Measurements from ENCODE around the gene MYADML2. TPM values are rescaled to one million over a fixed set of nuclear protein-coding genes. Genes with fewer than 3 reads are reported as not detected.
"Not testable (repeated sequence)": the region's sequence is repeated elsewhere in the genome, so short reads cannot be mapped to it uniquely, and the experiment has no call there.

MYADML2 gene
- total RNA-seq, 1 donor from 2014 or later, result not detected

DNA sequence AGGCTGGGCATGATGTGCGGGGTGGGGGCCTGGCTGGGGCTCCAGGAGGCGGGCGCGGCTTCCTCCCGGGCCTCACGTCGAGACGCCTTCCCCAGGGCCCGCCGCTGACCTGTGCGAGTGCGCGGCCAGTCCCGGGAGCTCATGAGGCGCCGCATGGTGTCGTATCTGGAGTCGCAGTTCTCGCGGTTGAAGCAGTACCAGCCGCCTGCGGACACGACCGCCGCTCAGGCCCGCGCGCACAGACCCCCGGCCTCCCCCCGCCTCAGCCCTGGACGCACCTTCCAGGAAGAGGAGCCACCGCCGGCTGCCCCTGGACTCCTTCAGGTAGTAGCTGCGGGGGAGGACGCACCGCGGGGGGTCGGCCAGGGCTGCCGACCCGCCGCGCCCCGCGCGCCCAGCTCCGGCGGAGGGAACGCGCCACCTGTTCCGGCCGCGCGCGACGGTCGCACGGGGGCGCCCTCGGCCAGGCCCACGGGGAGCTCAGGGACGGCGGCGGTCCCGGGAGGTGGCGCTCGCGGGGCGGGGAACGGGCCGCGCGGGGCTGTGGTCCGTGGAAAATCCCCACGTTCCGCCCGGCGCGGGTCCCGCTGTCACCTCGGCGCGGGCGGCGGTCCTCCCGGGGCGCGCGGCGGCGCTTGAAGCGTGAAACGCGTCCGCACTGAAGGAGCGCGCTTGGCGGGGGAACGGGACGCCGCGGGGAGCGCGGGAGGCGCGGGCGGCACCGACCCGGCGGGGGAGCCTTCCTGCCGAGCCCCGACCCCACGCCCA lies 12.5 kb upstream of the MYADML2 start:
- peak; percentile 54 to 76 for DNase-seq (ENCODE audit: low read depth in 2 of 2)

DNA sequence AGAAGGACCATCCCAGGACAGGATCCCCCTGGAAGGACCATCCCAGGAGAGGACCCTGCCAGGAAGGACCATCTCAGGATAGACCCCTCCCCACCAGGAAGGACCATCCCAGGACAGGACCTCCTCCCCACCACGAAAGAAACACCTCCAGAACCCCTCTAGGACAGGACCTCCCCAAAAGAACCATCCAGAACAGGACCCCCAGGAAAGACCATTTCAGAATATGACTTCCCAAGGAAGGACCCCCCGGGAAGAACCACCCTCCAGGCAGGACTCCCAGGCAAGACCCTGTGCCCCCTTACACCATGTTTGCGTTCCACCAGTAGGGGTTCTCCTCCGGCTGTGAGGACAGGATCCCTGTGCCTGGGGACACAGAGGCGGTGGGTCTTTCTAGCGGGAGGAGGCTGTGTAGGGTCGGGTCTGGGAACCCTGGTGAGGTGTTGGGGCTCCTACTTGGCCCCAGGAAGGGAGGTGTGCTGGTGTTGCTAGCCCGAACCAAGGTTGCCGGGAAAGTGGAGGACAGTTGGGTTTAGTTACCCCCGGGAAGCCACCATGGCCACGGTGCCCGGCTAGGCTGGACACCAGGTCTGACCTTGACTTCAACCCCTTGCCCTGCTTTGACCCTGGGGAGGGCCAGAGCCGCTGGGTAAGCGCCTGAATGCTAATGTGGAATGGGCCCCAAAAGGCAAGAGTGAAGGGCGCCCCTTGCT lies 11.8 kb upstream of the MYADML2 start:
- DNase-seq (ENCODE audit: low read depth in 2 of 2), result no peak

DNA sequence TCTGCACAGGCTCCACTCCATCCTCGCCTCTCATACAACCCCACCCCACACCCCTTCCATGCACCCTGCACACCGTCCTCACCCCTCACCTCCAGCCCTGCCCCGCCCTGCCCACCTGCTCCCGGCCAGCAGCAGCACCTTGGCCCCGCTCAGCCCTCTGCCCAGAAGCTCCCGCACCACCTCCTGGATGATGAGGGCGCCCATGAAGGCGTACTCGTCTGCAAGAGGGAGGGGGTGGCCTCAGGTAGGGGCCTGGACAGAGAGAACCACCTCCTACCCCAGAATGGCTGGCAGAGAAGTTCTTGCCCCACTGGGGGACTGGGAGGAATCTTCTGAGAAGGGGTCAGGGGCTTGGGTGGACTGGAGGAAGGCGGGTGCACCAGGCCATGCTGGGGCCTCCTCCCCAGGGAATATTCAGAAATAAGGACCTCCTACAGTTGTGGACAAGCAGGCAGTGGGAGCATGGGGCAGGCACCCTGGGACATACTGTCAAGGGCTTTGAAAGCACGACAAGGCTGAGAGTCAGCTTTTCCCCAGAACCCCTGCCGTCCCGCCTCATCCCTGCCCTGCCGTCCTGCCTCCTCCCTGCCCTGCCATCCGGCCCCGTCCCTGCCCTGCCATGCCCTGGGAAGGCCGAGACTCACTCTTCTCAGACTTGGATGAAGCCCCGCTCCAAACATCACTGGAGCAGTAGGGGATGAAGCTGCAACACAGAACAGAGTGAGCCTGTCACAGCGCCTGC lies 10.8 kb upstream of the MYADML2 start:
- DNase-seq (ENCODE audit: low read depth in 2 of 2), result no peak

DNA sequence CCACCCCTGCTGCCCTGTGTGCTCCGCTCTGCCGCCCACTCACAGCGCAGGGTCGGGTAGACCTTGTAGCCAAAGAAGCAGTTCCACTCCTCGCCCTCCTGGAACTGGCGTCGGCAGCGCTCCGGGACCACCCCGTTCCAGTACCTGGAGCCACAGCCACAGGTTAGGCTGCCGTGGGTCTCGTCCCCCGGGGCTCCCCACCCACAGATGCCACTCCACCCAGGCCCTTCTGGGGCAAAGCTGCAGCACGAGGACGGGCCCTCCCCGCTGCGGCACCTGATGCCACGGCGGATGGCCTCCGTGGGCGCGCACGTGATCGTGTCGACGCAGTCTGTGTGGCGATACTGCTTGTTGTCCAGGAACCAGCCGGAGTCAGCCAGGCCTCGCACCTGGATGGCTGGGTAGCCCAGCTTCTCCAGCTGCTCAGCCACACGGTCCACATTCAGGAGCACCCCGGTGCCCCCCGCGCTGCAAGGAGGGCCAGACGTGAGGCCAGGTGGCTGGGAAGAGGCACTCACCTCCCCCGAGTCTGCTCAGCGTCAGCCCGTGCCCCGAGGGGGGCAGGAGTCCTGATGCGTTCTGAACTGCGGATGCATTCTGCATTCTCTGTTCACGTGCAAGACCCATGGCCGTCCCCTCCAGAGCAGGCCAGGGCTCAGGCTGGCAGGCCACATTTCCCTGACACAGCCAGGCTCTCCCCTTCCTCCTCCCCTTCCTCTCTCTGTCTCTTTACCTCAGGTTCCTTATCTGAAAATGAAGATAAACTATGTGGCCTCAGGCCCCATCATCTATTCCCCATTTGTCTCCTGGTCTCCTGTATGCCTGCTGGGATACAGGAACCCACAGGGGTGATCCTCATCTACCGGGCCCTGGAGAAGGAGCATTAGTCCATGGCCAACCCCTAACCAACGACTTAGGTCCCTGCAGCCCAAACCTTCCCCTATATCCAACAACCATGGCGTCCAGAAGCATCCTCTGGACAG lies 9.9 kb upstream of the MYADML2 start:
- DNase-seq (ENCODE audit: low read depth in 2 of 2), result no peak

DNA sequence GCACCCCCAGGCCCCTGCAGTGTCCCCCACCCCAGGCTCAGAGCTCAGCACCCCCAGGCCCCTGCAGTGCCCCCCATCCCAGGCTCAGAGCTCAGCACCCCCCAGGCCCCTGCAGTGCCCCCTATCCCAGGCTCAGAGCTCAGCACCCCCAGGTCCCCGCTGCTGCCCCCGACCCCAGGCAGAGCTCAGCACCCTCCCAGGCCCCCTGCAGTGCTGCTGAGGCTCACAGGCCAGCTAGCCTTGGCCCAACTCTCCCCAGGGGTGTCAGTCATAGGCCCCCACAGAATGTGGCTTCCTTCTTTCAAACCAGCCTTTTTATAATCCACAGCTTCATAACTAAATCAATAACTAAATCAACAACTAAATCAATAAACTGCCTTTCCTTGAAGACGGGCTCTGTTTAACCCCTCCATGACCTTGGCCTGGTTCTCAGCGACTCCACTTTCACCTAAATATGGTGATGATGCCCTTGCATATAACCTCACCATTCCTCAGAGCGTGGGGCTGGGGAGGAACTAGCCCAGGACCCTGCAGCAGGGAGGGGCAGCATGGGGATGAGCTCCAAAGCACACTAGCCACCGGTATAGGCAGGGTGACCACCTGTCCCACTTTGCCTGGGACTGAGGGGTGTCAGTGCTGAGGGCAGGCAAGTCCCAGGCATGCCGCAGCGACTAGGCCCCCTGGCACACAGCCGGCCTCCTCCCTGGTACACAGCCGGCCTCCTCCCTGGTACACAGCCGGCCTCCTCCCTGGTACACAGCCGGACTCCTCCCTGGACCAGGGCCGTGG lies 8.9 kb upstream of the MYADML2 start:
- DNase-seq (ENCODE audit: low read depth in 2 of 2), result no peak

DNA sequence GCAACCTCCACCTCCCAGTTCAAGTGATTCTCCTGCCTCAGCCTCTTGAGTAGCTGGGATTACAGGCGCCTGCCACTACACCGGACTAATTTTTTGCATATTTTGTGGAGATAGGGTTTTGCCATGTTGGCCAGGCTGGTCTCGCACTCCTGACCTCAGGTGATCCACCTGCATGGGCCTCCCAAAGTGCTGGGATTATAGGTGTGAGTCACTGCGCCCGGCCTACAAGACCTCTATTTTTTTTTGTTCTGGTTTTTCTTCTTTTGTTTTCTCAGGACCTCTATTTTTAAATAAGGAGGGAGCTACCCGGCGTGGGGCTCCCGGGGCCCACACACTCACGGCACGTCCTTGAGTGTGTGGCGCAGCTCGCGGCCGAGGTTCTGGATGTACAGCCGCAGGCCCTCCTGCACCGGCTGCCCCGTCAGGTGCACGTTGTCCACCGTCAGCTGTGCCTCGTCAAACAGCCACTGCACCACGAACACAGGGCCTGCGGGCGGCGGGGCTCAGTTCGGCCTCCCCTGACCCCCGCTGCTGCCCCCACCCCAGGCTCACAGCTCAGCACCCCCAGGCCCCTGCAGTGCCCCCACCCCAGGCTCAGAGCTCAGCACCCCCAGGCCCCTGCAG lies 8.1 kb upstream of the MYADML2 start:
- no peak for DNase-seq (ENCODE audit: low read depth in 2 of 2)

DNA sequence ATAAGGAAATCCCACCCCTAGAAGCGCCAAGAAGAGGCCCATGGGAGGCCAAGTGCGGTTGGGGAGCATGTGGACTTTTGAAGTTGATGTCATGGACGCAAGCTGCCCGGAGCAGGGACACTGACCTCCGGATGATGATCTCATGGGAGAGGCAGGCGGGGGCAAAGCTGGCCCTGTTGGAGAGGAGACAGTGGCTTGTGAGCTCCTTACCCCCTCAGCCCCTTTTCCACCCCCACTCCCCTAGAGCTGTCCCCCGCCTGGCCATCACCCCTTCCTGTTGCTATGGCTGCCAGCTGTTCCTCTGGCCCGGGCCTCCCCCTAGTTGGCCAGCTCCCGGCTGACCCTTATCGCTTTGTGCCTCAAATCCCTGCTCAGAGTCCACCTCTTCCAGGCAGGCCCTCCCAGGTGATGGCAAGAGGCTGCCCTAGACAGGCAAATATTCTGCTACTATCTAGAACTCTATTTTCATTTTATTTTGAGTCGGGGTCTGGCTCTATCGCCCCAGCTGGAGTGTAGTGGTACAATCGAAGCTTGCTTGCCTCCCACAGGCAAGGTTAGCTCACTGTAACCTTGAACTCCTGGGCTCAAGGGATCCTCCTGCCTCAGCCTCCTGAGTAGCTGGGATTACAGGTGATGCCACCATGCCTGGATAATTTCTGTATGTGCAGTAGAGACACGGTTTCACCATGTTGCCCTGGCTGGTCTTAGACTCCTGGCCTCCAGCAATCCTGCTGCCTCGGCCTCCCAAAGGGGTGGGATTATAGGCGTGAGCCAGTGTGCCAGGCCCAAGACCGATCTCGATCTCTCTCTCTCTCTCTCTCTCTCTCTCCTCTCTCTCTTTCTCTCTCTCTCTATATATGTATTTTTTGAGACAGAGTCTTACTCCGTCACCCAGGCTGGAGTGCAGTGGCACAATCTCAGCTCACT lies 7.4 kb upstream of the MYADML2 start:
- DNase-seq (ENCODE audit: low read depth in 2 of 2), result no peak

DNA sequence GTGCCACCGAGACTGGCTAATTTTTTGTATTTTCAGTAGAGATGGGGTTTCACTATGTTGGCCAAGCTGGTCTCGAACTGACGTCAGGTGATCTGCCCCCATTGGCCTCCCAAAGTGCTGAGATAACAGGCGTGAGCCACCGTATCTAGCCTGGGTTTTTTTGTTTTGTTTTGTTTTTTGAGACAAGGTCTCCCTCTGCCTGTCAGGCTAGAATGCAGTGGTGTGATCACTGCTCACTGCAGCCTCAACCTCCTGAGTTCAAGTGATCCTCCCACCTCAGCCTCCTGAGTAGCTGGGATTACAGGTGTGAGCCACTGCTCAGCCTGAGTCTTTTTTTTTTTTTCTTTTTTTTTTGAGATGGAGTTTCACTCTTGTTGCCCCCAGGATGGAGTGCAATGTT lies 6.4 kb upstream of the MYADML2 start:
- not testable (repeated sequence) for DNase-seq (ENCODE audit: low read depth in 2 of 2)

DNA sequence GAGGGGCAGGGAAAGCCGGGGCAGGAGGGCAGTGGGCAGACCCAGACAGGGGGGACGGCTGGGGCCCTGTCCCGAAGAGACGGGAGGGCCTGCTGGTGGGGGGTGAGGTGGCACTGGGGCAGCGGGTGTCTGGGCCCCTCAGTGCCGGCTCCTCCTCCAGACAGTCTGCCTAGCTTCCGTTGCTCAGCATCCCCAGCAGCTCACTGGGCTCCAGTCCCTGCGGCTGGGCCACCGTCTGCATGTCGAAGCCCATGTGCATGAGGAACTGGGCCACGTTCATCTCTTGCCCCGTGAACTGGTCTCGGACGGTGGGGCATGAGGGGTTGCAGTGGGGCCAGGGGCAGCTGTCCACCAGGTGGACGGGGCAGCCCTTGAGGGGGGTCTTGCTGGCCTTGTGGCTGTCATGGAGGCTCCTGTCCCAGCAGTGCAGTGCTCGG lies 5.8 kb upstream of the MYADML2 start:
- DNase-seq (ENCODE audit: low read depth in 2 of 2), result no peak

DNA sequence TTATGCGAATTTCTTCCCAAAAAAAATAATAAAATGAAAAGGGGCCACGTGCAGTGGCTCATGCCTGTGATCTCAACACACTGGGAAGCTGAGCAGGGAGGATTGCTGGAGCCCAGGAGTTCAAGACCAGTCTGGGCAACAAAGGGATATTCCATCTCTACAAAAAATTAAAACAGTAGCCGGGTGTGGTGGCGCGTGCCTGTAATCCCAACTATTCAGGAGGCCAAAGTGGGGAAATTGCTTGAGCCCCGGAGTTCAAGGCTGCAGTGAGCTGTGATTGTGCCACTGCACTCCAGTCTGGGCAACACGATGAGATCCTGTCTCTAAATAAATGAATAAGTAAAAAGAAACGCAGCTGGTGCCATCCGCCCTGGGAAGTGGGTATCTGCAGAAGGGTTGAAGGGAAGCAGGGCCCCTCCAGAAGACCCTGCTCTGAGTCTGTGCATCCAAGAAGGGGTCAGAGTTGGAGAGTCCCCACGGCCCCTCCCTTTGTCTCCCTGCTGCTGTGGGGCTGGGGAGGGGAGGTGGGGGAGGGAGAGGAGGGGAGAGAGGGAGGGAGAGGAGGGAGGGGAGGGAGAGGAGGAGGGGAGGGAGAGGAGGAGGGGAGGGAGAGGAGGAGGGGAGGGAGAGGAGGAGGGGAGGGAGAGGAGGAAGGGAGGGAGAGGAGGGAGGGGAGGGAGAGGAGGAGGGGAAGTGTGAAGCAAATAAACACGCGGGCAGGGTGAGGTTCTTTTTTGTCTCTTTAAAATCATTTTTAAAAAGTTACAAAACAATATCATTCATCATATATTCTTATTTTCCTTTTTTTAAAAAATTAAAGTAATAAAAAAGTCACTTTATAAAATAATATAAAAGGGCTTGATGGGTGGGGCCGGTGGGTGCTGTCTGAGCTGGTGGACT lies 5.0 kb upstream of the MYADML2 start:
- no peak for DNase-seq (ENCODE audit: low read depth in 2 of 2)

DNA sequence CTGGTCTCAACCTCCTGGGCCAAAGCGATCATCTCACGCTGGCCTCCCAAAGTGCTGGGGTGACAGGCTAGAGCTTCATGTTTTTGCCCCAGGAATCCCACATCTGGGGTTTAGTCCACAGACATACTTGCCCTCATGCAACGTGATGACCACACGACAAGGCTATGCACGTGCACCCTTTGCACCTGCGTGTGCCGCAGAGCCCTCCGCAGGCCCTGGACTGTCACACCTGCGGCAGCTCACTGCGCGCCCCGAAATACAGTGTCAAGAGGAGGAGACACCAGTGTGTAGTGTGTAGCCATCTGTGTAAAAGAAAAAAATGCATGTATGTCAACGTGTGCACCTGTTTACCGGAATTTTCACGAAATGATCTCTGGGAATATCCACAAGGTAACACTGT lies 3.5 kb upstream of the MYADML2 start:
- no peak for DNase-seq (ENCODE audit: low read depth in 2 of 2)

DNA sequence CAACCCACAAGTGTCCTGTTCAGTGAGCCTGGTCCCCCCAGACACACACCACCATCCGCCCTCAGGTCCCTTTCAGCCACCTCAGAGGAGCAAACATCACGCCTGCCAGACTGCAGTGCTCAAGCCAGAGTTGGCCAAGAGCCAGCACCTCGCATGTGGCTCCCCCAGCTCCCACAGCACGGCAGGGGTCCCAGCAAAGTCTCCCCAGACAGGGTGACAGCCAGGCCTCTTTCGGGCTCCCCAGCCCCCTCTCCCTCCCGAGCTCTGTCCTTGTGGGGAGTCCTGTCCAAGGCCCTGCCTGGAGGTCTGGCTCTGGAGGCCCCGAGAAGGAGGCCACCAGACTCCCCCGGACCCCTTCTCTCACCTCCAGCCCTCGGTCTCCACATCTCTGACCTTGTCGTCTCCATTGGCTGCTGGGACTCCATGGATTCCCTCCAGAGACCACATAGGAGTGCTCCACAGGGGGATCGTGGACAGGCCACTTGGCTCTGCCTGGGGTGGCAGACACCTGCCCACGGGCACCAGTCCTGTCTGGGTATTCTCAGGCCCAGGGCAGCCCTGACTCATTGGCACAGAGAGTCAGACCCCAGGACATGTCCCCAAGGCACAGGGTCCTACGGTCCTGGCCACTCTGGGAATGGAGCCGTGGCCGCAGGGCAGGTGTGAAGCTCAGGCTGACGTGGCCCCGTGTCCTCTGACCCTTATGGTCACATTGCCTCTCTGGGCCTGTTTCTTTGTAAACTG lies 1.8 kb upstream of the MYADML2 start:
- no peak for DNase-seq (ENCODE audit: low read depth in 2 of 2)

DNA sequence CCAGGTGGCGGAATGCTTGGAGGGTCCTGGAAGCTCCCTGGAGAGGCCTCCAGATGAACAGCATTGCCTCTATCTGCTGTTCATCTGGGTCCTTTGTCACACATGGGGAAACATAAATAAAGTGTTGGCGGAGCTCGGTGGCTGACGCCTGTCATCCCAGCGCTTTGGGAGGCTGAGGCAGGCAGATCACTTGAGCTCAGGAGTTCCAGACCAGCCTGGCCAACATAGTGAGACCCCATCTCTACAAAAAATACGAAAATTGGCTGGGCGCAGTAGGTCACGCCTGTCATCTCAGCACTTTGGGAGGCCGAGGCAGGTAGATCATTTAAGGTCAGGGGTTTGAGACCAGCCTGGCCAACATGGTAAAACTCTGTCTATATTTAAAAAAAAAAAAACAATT lies 2.2 kb downstream of the MYADML2 start:
- DNase-seq (ENCODE audit: low read depth in 2 of 2), result no peak

DNA sequence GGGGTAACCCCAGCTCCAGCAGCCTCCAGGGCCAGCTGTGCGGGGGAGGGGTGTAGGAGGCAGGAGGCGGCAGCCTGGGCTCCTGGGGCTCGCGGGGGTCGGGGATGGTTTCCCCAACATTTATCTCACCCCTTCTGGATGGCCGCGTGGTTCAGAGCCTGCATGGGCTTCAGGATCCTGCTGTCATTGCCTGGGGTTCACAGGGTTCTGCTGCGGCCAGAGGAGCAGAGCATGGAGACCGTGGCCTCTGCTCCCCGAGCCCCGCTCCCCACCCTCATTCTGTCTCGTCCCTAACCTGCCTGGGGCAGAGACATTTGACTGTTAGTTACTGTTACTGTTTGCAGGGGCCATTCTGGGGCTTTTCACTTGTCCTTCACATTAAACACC lies 4.9 kb downstream of the MYADML2 start:
- no peak for DNase-seq (ENCODE audit: low read depth in 2 of 2)

DNA sequence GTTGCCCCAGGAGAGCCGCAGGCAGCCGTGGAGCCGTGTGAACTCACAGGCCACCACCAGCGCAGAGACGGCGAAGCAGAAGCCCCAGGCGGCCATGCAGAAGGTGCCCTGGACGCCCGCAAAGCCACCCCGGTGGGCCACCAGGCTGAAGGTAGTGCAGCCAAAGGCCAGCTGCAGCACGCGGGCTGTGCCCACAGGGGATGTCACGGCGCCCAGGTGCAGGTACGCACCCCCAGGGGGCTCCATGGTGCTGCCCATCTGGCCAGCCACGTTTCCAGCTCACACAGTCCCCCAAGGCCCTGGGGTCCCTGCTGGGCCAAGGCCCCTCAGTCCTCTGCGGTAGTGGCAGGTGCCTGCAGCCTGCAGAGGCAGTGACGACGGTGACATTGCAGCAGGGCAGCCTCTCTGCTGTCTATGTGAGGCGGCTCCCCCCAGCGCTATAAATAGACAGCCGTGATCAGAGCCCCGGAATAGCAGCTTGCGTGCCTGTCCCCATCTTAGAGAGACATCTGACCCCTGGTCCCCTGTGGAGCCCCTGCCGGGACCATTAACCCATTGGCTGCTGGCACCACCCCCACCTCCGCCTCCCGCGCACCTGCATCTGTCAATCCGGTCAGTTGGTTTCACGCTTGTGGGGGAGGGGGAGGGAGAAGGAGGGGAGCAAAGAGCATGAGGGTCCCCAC lies 5.4 kb downstream of the MYADML2 start:
- DNase-seq (ENCODE audit: low read depth in 2 of 2), result no peak

Data from lung microvascular endothelial cell (primary cell).